ENCODE measurements around the gene NUTM2E.
"Not testable (repeated sequence)": the region's sequence is repeated elsewhere in the genome, so short reads cannot be mapped to it uniquely, and the experiment has no call there.

NUTM2E gene, protein sequence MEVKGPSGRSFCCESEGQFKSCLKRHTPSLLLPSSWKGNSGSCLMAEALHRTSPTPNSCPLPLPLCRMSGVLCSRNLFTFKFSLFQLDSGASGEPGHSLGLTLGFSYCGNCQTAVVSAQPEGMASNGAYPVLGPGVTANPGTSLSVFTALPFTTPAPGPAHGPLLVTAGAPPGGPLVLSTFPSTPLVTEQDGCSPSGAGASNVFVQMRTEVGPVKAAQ (N-terminal part only)

DNA sequence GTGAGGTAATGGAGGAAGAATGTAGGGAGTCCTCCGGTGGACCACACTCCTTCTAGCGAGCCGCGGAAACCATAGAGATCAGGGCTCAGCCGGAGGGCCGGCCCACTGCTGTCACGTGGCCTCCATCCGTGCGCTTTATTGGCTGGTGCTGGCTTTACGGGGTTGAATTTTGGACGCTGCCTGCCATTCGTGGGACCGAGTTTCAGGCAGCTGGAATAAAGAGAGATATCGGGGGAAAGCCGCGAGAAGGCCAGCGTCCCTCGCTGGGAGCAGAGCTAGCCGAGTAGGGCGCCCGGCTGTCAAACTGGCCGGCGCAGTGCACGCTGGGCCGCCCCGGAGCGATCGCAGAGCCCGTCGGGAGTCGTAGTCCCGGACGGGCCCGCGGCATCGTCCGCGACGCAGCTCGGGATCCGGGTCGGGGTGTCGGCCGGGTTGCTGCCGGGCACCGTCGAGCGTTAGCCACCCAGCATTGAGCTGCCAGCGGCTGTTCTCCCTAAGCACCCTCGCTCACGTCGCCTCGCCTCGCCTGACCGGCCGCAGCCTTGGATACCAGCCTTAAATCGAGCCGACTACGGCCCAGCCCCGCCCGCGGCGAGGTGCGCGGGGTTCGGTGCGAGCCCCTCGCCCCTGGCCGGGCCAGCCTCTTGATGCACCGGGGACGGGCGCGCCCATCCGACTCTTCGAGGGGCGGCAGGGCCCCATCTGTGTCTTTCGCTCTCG is at the start of gene NUTM2E:
NUTM2E (plus strand) TSS at position 244 of the 720 bp plus-strand sequence. CDS start 15,002 bp downstream, outside the sequence.
- DNase-seq (ENCODE audit: low read depth) = peak; percentile 69
- H3K4me3 ChIP-seq (ENCODE audit: low read length) = peak within 1 kb of the TSS; percentile 50

DNA sequence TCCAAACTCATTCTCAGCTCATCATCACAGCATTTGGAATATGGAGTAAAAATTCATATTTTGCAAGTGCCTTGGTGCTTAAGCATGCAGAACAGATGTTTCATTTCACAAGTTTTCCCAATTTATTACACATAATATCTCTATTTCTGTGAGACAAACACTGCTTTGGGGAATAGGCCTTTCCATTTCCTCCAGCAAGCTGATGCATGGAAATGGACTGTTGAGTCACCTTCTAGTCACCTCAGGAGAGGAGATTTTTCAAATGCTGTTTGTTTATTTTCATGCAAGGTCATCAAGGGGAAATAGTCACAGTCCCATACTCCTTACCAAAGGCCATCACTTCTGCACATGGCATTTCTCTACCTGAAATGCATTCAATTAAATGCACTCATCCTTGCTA is 48.5 kb upstream of the NUTM2E start:
- not testable (repeated sequence) for H3K4me3 ChIP-seq (ENCODE audit: low read length); DNase-seq (ENCODE audit: low read depth)

DNA sequence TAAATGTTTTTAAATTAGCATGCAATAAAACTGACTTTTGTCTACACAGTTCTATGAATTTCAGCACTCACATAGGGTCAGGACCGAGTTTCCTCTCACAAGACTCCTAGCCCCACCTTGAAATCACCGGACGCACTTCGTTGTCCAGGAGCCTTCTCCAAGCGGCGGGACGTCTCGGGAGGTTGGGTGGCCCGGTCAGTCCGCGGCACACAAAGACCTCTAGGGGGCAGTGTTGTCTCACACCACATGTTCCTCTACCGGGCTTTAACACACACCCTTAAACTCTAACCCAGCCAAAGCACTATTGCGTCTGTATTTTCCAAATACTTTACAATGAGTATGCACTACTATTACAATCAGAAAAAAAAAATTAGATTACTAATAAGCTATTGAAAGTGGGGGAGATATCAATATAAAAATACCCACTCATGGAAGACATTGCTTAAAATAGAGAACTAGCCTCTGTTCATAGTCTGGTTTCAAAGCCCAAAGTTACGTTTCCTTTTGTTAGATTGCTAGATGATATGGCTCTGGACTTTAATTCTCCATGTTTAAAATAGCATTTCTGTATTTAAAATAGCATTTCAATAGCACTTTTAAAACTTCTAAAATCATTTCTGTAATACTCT is 47.1 kb upstream of the NUTM2E start:
- peak; percentile 75 for DNase-seq (ENCODE audit: low read depth)
- TF ChIP-seq, protein P1, sequence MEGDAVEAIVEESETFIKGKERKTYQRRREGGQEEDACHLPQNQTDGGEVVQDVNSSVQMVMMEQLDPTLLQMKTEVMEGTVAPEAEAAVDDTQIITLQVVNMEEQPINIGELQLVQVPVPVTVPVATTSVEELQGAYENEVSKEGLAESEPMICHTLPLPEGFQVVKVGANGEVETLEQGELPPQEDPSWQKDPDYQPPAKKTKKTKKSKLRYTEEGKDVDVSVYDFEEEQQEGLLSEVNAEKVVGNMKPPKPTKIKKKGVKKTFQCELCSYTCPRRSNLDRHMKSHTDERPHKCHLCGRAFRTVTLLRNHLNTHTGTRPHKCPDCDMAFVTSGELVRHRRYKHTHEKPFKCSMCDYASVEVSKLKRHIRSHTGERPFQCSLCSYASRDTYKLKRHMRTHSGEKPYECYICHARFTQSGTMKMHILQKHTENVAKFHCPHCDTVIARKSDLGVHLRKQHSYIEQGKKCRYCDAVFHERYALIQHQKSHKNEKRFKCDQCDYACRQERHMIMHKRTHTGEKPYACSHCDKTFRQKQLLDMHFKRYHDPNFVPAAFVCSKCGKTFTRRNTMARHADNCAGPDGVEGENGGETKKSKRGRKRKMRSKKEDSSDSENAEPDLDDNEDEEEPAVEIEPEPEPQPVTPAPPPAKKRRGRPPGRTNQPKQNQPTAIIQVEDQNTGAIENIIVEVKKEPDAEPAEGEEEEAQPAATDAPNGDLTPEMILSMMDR (IDR thresholded peaks at IDR 0.05; ENCODE audit: insufficient read depth, low read depth, low read length, missing control alignments) = peak; percentile 55
- H3K4me3 ChIP-seq (ENCODE audit: low read length) = not testable (repeated sequence)

DNA sequence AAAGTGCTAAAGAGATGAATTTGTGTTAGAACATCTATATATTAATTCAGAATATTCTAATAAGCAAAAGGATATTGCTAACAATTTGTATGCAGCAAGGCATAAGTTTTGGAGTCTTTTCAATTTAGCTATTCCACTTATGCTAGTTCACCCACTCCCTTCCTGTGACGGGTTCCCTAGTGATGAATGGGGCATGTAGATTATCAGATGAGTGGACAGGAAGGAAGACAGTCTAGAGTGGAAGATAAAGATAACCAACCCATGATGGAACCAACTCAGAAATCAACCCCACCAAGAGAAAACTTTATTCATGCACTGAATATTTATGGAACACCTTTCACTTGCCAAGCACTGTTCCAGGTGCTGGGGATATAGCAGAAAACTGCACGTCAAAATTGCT is 46.5 kb upstream of the NUTM2E start:
- not testable (repeated sequence) for DNase-seq (ENCODE audit: low read depth); H3K4me3 ChIP-seq (ENCODE audit: low read length)

DNA sequence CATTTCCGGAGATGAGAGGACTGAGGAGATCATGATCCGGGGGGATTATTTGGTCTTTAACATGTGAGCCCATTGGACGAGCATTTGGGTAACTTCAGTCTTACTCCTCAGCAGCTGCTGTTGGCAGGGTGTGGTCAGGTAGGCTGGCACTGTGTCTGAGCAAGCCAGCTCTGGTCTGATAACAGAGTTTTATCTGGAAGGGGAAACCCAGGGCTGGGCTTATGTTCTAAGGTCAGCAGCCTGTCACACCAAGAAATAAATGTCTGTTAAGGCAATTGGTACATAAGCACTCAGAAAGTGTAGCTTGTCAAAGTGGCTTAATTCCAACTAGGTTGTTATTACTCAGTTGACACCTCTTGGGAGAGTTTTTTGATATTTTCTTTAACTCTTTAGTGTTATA is 45.0 kb upstream of the NUTM2E start:
- not testable (repeated sequence) for H3K4me3 ChIP-seq (ENCODE audit: low read length); DNase-seq (ENCODE audit: low read depth)

DNA sequence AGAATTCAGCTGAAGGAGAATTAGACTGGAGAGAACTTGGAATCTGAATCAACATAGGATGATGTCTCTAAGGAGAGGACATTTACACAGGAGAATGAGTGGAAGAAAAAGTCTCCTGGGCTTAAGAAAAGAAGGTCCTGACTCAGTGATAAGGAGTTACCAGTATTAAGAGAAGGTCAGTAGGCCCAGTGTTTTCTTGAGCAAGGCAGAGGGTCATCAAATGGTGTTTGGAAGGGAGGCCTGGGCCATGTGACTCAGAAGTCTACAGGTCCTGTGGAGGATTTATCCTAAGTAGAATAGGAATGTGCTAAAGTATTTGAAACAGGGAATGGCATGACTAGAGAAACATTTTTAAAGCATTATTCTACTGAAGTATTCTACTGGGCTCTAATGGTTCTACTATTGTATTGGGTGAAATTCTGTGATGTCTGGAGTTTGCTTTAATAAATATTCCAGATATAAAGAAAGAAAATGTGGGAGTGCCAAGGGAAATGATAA is 39.0 kb upstream of the NUTM2E start:
- not testable (repeated sequence) for H3K4me3 ChIP-seq (ENCODE audit: low read length); DNase-seq (ENCODE audit: low read depth)

DNA sequence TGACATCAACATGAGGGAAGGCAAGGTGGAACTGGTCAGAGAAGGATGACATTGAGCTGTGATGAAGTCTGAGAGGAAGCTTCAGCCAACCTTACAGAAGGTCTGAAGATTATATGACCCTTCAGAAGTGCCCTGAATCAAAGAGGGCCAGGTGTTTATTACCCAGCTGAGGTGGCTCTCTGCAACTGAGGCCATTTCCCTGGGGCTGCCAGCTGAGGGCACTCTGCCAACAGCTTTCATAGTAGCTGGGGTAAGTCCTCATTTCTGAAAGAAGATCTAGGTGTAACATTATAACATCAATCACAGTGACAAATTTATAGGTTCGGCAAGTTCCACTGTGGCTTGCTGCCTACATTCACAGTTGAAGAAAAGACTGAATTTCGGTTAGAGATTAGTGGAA is 37.2 kb upstream of the NUTM2E start:
- DNase-seq (ENCODE audit: low read depth); H3K4me3 ChIP-seq (ENCODE audit: low read length): not testable (repeated sequence)

DNA sequence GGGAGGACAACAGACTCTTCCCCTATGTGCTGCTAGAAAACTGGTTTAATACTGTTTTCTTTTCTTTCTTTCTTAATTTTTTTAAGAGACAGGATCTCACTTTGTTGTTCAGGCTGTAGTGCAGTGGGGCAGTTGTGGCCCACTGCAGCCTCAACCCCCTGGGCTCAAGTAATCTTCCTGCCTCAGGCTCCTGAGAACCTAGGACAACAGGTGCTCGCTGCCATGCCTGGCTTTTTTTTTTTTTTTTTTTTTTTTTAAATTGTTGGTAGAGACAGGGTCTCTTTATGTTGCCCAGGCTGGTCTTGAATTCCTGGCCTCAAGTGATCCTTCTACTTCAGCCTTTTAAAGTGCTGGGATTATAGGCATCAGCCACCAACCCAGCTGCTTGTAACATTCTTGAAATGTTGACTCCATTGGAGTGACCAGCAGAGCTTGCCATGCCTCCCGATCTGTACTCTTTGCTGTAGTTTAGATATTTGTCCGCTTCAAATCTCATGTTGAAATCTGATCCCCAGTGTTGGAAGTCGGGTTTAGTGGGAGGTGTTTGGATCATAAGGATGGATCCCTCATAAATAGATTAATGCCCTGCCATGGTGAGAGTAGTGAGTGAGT is 34.5 kb upstream of the NUTM2E start:
- DNase-seq (ENCODE audit: low read depth); H3K4me3 ChIP-seq (ENCODE audit: low read length): not testable (repeated sequence)

DNA sequence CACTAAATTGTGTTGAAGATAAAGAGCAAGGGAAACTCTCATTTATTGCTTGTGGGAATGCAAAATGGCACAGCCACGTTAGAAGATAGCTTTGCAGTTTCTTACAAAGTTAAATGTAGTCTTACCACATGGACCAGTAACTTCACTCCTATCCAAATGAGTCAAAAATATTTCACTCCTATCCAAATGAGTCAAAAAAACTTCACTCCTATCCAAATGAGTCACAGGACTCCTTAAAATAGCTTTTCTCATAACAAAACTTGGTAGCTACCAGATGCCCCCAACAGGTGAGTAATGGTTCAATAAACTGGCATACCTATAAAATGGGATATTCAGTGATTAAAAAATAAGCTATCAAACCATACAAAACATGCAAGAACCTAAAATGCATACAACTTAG is 27.2 kb upstream of the NUTM2E start:
- DNase-seq (ENCODE audit: low read depth) = not testable (repeated sequence)

DNA sequence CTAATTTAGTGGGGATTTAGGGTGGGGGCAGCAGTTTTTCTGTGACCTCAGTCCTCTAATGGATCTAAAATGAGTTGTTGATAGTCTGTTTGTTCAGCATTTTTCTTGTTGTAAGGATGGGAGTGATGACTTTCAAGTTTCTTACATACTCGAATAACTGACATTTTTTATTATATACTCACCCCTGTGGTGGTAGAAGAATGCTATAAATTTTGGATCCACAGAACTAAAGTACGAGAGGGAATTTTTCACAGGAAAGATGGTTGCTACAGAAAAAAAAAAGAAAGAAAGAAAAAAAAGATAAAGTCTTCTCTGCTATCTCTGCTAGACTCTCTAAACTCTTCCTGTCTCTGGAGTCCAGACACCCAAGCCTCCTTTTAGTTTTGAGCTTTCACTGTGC is 20.7 kb upstream of the NUTM2E start:
- DNase-seq (ENCODE audit: low read depth); H3K4me3 ChIP-seq (ENCODE audit: low read length): not testable (repeated sequence)

More for the DNA sequence above, 27.2 kb upstream of the NUTM2E start:
- not testable (repeated sequence) for H3K4me3 ChIP-seq (ENCODE audit: low read length)

DNA sequence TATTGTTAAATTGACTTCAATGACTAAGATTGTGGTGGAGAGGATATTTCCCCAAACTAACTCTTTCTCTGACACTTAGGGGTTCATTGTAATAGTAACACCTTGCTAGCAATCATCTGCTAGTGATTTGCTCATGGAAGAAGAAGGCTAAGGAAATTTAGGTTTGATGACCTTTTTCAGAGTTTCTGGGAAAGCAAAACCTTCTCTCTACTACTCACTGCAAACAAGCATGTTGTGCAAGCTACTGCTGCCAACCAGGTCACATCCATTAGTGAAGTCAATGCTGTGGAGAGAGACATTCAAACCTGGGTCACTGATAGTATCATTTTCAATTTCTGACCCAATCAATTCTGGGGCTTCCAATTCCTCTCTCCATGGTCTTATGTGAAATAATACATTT is 14.6 kb upstream of the NUTM2E start:
- not testable (repeated sequence) for H3K4me3 ChIP-seq (ENCODE audit: low read length); DNase-seq (ENCODE audit: low read depth)

DNA sequence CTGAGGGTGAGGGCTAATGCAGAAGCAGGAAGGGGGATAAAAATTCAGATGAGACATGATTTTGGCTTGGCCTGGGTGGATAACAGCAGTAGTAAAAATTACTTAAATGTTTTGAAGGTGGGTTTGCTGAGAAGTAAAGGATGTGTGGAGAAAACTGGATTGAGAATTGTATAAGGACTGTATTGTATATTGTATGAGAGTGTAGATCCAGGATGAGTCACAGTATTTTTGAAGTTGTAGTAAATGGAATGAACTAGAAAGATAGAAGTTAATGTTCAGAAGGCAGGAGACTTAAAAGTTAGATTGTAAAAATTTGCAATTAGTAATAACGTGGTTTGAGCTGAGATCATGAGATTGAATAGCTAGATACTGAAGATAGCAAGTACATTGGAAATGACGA is 10.2 kb upstream of the NUTM2E start:
- DNase-seq (ENCODE audit: low read depth) = not testable (repeated sequence)

DNA sequence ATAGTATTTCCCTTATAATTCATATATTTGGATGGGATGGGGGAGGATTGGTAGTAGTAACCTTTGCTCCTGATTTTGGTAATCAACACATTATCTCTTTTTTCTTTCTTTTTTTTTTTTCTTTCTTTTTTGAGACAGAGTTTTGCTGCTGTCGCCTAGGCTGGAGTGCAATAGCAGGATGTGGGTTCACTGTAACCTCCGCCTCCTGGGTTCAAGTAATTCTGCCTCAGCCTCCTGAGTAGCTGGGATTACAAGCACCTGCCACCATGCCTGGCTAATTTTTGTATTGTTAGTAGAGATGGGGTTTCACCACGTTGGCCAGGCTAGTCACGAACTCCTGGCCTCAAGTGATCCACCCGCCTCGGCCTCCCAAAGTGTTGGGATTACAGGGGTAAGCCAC is 3.2 kb upstream of the NUTM2E start:
- DNase-seq (ENCODE audit: low read depth) = not testable (repeated sequence)

More for the DNA sequence above, 10.2 kb upstream of the NUTM2E start:
- H3K4me3 ChIP-seq (ENCODE audit: low read length) = not testable (repeated sequence)

DNA sequence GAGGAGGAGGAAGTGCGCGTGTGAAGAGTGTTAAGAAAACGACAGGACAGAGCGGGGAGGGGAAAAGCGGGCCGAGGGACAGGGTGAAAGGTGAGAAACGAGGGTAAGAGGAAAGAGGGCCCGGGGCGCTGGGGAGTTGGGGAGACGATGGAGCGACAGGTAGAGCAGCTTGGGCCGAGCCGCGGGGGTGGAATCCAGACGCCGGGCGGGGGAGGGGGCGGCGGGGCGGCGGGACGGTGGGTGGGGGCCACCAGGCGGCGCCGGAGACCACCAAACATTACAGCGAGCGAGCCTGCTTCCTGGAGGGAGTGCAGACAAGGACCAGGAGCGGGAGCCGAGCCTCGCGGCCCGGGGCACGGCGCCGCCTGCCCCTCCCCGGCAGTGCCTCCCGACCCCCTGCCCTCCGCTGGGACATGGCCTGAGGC is 940 bp upstream of the NUTM2E start:
- not testable (repeated sequence) for DNase-seq (ENCODE audit: low read depth)
- H3K4me3 ChIP-seq (ENCODE audit: low read length) = peak overlapping the region; percentile 44

More for the DNA sequence above, 3.2 kb upstream of the NUTM2E start:
- not testable (repeated sequence) for H3K4me3 ChIP-seq (ENCODE audit: low read length)

DNA sequence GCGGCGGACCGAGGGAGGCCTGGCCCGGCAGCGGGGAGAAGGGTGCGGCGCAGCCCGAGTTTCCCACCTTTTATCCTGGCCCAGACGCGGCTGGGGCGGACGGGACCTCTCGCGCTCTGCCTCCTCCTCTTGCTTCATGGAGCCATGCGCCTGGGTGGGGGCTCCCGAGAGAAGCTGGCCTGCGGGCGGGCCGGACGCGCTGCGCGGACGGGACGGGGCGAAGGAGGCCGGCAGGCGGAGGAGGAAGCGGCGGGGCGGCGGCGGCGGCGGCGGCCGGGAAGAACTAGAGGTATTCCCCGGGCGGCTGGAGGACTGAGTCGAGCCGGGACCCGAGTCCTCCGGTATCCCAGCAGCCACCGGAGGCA is 426 bp upstream of the NUTM2E start:
- peak overlapping the region; percentile 50 for H3K4me3 ChIP-seq (ENCODE audit: low read length)
- DNase-seq (ENCODE audit: low read depth) = peak; percentile 3

DNA sequence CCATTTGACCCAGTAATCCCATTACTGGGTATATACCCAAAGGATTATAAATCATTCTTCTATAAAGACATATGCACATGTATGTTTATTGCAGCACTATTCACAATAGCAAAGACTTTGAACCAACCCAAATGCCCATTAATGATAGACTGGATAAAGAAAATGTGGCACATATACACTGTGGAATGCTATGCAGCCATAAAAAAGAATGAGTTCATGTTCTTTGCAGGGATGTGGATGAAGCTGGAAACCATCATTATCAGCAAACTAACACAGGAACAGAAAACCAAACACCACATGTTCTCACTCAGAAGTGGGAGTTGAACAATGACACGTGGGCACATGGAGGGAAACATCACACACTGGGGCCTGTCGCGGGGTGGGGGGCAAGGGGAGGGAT is 7.3 kb downstream of the NUTM2E start:
- not testable (repeated sequence) for H3K4me3 ChIP-seq (ENCODE audit: low read length); DNase-seq (ENCODE audit: low read depth)

DNA sequence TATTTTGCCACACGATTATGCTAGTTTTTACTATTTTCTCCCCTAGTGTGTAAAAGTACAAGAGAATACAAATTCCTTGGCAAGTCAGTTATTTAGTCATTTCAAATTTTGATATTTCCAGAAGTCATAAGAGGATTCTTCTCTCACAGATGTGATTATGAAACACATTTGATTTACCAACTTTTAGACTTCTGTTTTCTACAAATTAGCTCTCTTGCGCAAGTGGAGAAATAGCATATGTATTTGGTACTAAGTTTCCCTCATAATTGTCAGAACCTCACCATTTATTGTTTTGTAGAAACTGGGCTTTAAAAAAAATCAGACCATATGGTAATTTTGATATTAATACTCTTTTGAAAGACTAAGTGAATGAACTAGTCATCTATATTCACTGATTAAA is 9.4 kb downstream of the NUTM2E start:
- not testable (repeated sequence) for DNase-seq (ENCODE audit: low read depth); H3K4me3 ChIP-seq (ENCODE audit: low read length)

DNA sequence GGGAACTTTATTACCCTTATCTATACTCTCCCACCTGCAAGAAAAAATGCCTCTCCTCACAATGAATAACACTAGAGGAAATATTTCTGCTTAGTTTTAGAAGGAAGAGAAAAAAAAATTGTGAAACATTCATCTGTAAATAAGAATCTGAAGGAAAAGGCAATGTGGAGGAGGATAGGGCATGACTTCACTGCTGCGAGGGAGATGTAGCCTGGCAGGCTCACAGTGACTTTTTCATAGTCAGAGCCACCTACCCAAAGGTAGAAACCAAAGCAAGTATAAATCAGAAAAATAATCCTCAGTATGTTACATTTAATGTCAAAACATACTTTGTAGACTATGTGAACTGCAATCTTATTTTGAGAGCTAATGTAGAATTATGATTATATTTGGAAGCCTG is 10.4 kb downstream of the NUTM2E start:
- DNase-seq (ENCODE audit: low read depth); H3K4me3 ChIP-seq (ENCODE audit: low read length): not testable (repeated sequence)
